GM12878 (cell line): Measurements from ENCODE around the gene ITGAL. TPM values are rescaled to one million over a fixed set of nuclear protein-coding genes. Genes with fewer than 3 reads are reported as not detected.

Source experiments
- CHD1 ChIP-seq: IDR thresholded peaks from 2 replicates; pipeline ENCODE4 v1.6.1; 2012; ENCODE audit warnings: low read depth, low read length, improper control_type of control experiment
- CREB1 ChIP-seq: IDR thresholded peaks from 2 replicates; pipeline ENCODE4 v1.6.1; 2012; ENCODE audit warnings: low read depth, mild to moderate bottlenecking, inconsistent platforms
- CREM ChIP-seq: IDR thresholded peaks from 2 replicates; pipeline ENCODE4 v1.6.1; 2014; ENCODE audit warnings: antibody characterized with exemption, low read depth
- FOXK2 ChIP-seq: fragments of 450-650 bp; IDR thresholded peaks from 2 replicates; pipeline ENCODE4 v1.6.1; 2017; ENCODE audit warnings: mild to moderate bottlenecking, moderate library complexity
- JUND ChIP-seq: IDR thresholded peaks from 2 replicates; pipeline ENCODE4 v1.6.1; 2012; ENCODE audit warnings: low read depth, mild to moderate bottlenecking, low read length, improper control_type of control experiment, moderate library complexity
- KAT2A ChIP-seq: conservative IDR thresholded peaks from 2 replicates; pipeline ENCODE4 v1.6.1; 2011; ENCODE audit warnings: low read depth, low read length; ENCODE audit not compliant: control insufficient read depth
- LARP7 ChIP-seq: fragments of 450-650 bp; IDR thresholded peaks from 2 replicates; pipeline ENCODE4 v1.6.1; 2017; ENCODE audit warnings: mild to moderate bottlenecking
- MTA2 ChIP-seq: fragments of 450-650 bp; IDR thresholded peaks from 2 replicates; pipeline ENCODE4 v1.6.1; 2016; ENCODE audit warnings: low read depth, mild to moderate bottlenecking, moderate library complexity
- MYC ChIP-seq: IDR thresholded peaks from 2 replicates; pipeline ENCODE4 v1.6.1; 2011; ENCODE audit warnings: mild to moderate bottlenecking, low read length, moderate library complexity, inconsistent platforms; ENCODE audit not compliant: insufficient read depth, insufficient replicate concordance, insufficient read length, severe bottlenecking
- PAX8 ChIP-seq: fragments of 450-650 bp; IDR thresholded peaks from 2 replicates; pipeline ENCODE4 v1.6.1; 2017; ENCODE audit warnings: mild to moderate bottlenecking, moderate library complexity
- RAD51 ChIP-seq: fragments of 450-650 bp; IDR thresholded peaks from 2 replicates; pipeline ENCODE4 v1.6.1; 2016; ENCODE audit warnings: moderate library complexity, mild to moderate bottlenecking, inconsistent platforms
- SIX5 ChIP-seq: IDR thresholded peaks from 2 replicates; pipeline ENCODE4 v1.6.1; 2011; ENCODE audit warnings: mild to moderate bottlenecking, low read depth, low read length, moderate library complexity; ENCODE audit not compliant: severe bottlenecking
- SMAD1 ChIP-seq: fragments of 450-650 bp; IDR thresholded peaks from 2 replicates; pipeline ENCODE4 v1.6.1; 2018; ENCODE audit warnings: mild to moderate bottlenecking, low read depth; ENCODE audit not compliant: partially characterized antibody
- SMARCA5 ChIP-seq: fragments of 450-650 bp; IDR thresholded peaks from 2 replicates; pipeline ENCODE4 v1.6.1; 2017; ENCODE audit warnings: mild to moderate bottlenecking
- SREBF1 ChIP-seq: IDR thresholded peaks from 2 replicates; pipeline ENCODE4 v1.6.1; 2012; ENCODE audit warnings: mild to moderate bottlenecking, low read length
- WRNIP1 ChIP-seq: IDR thresholded peaks from 2 replicates; pipeline ENCODE4 v1.6.1; 2011; ENCODE audit warnings: low read depth, low read length, improper control_type of control experiment, borderline replicate concordance
- ZZZ3 ChIP-seq: IDR thresholded peaks from 2 replicates; pipeline ENCODE4 v1.6.1; 2011; ENCODE audit warnings: low read depth; ENCODE audit not compliant: control insufficient read depth, insufficient read length
- polyA plus RNA-seq, 11 experiments: library from polyadenylated mRNA; depleted of rRNA in 4 of 11; unstranded in 6 of 11; stranded (reverse) in 5 of 11; fragments of >200 nt; fragmentation: Nextera tagmentation in 4 of 11; fragmentation: Illumina TruSeq in 1 of 11; extraction: Ambion mirVana in 4 of 11; extraction: Trizol in 1 of 11; gene quantifications; 1 replicate in 1 of 11; 2 replicates in 10 of 11; pipeline versions ENCODE4 v1.2.1 to v1.2.3, GENCODE V29; 2011 to 2016; ENCODE audit warnings: inconsistent platforms in 2 of 11, missing spikeins in 2 of 11, low read depth in 1 of 11
- total RNA-seq, 4 experiments: library from RNA; depleted of rRNA in 3 of 4; stranded (reverse); fragments of >200 nt in 3 of 4; fragmentation: Illumina TruSeq in 1 of 4; extraction: Trizol in 1 of 4; gene quantifications; 2 replicates each; pipeline versions ENCODE4 v1.2.1 to v1.2.3, GENCODE V29; 2013 to 2021
- TF ChIP-seq, protein P1 (sequence below): fragments of 450-650 bp; IDR thresholded peaks from 2 replicates; pipeline ENCODE4 v1.6.1; 2017; ENCODE audit warnings: mild to moderate bottlenecking, moderate library complexity
- TF ChIP-seq, protein P2 (sequence below): fragments of 450-650 bp; IDR thresholded peaks from 2 replicates; pipeline ENCODE4 v1.6.1; 2017; ENCODE audit warnings: borderline replicate concordance
- TF ChIP-seq, protein P3 (sequence below): fragments of 450-650 bp; IDR thresholded peaks from 2 replicates; pipeline ENCODE4 v1.6.1; 2018; ENCODE audit warnings: mild to moderate bottlenecking, low read depth, moderate library complexity; ENCODE audit not compliant: partially characterized antibody
- TF ChIP-seq, protein P4 (sequence below): IDR thresholded peaks from 2 replicates; pipeline ENCODE4 v1.6.1; 2012; ENCODE audit warnings: low read depth, low read length, improper control_type of control experiment
- TF ChIP-seq, protein P5 (sequence below): IDR thresholded peaks from 2 replicates; pipeline ENCODE4 v1.6.1; 2011; ENCODE audit warnings: borderline replicate concordance, low read depth, mild to moderate bottlenecking, moderate library complexity, low read length; ENCODE audit not compliant: insufficient read depth, poor library complexity, severe bottlenecking

ITGAL gene
- total and polyA plus RNA-seq, 10 of the 15 experiments (the other 5 are each of a cell fraction or from before 2014, with no cell fraction given) = 10.7 to 170 (median 96.9) TPM

DNA sequence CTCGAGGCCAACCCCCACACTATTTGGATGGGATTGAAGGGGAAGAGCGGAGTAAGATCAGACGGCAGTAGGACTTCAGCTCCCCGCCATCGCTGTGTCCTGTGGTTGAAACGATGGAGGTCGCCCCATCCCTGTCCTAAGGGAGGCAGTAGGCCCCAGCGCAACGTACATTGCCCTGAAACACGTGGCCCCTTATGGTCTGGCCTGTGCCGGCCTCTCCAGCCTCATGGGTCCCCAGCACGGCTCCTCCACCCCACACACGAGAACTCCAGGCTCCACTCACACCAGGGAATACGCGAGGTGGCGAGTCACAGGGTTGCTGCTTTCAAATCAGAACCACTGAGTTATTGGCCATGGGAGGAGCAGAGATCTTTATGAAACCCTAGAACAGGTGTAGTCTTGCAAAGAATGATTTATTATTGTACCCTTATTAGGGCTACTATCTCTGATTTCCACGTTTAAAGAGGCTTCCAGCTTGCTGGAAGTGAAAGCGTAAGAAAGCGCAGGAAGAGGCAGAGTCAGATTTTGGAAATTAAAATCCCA is 42.0 kb upstream of the ITGAL start (continued):
- TF ChIP-seq, protein P1, sequence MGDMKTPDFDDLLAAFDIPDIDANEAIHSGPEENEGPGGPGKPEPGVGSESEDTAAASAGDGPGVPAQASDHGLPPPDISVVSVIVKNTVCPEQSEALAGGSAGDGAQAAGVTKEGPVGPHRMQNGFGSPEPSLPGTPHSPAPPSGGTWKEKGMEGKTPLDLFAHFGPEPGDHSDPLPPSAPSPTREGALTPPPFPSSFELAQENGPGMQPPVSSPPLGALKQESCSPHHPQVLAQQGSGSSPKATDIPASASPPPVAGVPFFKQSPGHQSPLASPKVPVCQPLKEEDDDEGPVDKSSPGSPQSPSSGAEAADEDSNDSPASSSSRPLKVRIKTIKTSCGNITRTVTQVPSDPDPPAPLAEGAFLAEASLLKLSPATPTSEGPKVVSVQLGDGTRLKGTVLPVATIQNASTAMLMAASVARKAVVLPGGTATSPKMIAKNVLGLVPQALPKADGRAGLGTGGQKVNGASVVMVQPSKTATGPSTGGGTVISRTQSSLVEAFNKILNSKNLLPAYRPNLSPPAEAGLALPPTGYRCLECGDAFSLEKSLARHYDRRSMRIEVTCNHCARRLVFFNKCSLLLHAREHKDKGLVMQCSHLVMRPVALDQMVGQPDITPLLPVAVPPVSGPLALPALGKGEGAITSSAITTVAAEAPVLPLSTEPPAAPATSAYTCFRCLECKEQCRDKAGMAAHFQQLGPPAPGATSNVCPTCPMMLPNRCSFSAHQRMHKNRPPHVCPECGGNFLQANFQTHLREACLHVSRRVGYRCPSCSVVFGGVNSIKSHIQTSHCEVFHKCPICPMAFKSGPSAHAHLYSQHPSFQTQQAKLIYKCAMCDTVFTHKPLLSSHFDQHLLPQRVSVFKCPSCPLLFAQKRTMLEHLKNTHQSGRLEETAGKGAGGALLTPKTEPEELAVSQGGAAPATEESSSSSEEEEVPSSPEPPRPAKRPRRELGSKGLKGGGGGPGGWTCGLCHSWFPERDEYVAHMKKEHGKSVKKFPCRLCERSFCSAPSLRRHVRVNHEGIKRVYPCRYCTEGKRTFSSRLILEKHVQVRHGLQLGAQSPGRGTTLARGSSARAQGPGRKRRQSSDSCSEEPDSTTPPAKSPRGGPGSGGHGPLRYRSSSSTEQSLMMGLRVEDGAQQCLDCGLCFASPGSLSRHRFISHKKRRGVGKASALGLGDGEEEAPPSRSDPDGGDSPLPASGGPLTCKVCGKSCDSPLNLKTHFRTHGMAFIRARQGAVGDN = peak; percentile 97
- TF ChIP-seq ZZZ3 = no peak
- no peak for TF ChIP-seq MYC
- TF ChIP-seq CREM = no peak
- TF ChIP-seq, protein P2, sequence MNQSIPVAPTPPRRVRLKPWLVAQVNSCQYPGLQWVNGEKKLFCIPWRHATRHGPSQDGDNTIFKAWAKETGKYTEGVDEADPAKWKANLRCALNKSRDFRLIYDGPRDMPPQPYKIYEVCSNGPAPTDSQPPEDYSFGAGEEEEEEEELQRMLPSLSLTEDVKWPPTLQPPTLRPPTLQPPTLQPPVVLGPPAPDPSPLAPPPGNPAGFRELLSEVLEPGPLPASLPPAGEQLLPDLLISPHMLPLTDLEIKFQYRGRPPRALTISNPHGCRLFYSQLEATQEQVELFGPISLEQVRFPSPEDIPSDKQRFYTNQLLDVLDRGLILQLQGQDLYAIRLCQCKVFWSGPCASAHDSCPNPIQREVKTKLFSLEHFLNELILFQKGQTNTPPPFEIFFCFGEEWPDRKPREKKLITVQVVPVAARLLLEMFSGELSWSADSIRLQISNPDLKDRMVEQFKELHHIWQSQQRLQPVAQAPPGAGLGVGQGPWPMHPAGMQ = no peak
- no peak for TF ChIP-seq FOXK2
- TF ChIP-seq, protein P3, sequence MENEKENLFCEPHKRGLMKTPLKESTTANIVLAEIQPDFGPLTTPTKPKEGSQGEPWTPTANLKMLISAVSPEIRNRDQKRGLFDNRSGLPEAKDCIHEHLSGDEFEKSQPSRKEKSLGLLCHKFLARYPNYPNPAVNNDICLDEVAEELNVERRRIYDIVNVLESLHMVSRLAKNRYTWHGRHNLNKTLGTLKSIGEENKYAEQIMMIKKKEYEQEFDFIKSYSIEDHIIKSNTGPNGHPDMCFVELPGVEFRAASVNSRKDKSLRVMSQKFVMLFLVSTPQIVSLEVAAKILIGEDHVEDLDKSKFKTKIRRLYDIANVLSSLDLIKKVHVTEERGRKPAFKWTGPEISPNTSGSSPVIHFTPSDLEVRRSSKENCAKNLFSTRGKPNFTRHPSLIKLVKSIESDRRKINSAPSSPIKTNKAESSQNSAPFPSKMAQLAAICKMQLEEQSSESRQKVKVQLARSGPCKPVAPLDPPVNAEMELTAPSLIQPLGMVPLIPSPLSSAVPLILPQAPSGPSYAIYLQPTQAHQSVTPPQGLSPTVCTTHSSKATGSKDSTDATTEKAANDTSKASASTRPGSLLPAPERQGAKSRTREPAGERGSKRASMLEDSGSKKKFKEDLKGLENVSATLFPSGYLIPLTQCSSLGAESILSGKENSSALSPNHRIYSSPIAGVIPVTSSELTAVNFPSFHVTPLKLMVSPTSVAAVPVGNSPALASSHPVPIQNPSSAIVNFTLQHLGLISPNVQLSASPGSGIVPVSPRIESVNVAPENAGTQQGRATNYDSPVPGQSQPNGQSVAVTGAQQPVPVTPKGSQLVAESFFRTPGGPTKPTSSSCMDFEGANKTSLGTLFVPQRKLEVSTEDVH = no peak
- no peak for TF ChIP-seq PAX8
- no peak for TF ChIP-seq KAT2A
- TF ChIP-seq SMARCA5 = no peak; the same call in 1 of the 2 replicates
- TF ChIP-seq WRNIP1 = no peak
- TF ChIP-seq, protein P4, sequence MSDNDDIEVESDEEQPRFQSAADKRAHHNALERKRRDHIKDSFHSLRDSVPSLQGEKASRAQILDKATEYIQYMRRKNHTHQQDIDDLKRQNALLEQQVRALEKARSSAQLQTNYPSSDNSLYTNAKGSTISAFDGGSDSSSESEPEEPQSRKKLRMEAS = peak; percentile 53; the same call in 1 of the 2 replicates
- no peak for TF ChIP-seq SIX5
- TF ChIP-seq CREB1 = no peak
- TF ChIP-seq CHD1 = no peak
- TF ChIP-seq MTA2 = no peak
- no peak for TF ChIP-seq SMAD1
- TF ChIP-seq RAD51 = no peak
- no peak for TF ChIP-seq JUND
- TF ChIP-seq LARP7 = 0 out of 2 replicates have a peak, but pooled peaks have one; percentile 61
- TF ChIP-seq, protein P5, sequence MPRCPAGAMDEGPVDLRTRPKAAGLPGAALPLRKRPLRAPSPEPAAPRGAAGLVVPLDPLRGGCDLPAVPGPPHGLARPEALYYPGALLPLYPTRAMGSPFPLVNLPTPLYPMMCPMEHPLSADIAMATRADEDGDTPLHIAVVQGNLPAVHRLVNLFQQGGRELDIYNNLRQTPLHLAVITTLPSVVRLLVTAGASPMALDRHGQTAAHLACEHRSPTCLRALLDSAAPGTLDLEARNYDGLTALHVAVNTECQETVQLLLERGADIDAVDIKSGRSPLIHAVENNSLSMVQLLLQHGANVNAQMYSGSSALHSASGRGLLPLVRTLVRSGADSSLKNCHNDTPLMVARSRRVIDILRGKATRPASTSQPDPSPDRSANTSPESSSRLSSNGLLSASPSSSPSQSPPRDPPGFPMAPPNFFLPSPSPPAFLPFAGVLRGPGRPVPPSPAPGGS = no peak
- no peak for TF ChIP-seq SREBF1
